H9 (cell line): Measurements from ENCODE around the gene THRB. TPM values are rescaled to one million over a fixed set of nuclear protein-coding genes. Genes with fewer than 3 reads are reported as not detected.

Experiments
- DNase-seq: peaks from one replicate; pipeline ENCODE4 v3.0.0-alpha.2; 2017
- H2AFZ ChIP-seq: one replicate; pipeline ENCODE4 v1.6.1; 2013; ENCODE audit warnings: mild to moderate bottlenecking, low read length, control low read depth, moderate library complexity
- H2AK5ac ChIP-seq: 2 replicates; pipeline ENCODE4 v1.6.1; 2013; ENCODE audit warnings: low read length, control low read depth, mixed read lengths; ENCODE audit not compliant: insufficient read length
- H2BK120ac ChIP-seq: one replicate; pipeline ENCODE4 v1.6.1; 2013; ENCODE audit warnings: low read depth, mild to moderate bottlenecking, low read length, control low read depth, inconsistent platforms; ENCODE audit not compliant: poor library complexity, severe bottlenecking
- H2BK12ac ChIP-seq: 2 replicates; pipeline ENCODE4 v1.6.1; 2013; ENCODE audit warnings: low read length, control low read depth, mixed read lengths, low read depth; ENCODE audit not compliant: insufficient read length
- H2BK15ac ChIP-seq: 2 replicates; pipeline ENCODE4 v1.6.1; 2013; ENCODE audit warnings: low read depth, low read length, control low read depth
- H2BK20ac ChIP-seq: one replicate; pipeline ENCODE4 v1.6.1; 2013; ENCODE audit warnings: low read depth, mild to moderate bottlenecking, low read length, control low read depth, inconsistent platforms; ENCODE audit not compliant: poor library complexity, severe bottlenecking
- H2BK5ac ChIP-seq: 2 replicates; pipeline ENCODE4 v1.6.1; 2013; ENCODE audit warnings: low read length, control low read depth, mixed read lengths; ENCODE audit not compliant: insufficient read length
- H3K14ac ChIP-seq: 2 replicates; pipeline ENCODE4 v1.6.1; 2013; ENCODE audit warnings: low read length, control low read depth; ENCODE audit not compliant: insufficient read depth
- H3K18ac ChIP-seq: 2 replicates; pipeline ENCODE4 v1.6.1; 2013; ENCODE audit warnings: low read depth, mild to moderate bottlenecking, mixed read lengths, low read length, control low read depth; ENCODE audit not compliant: insufficient read length
- H3K23ac ChIP-seq: 2 replicates; pipeline ENCODE4 v1.6.1; 2013; ENCODE audit warnings: low read length, control low read depth, mixed read lengths, low read depth; ENCODE audit not compliant: insufficient read length
- H3K23me2 ChIP-seq: 2 replicates; pipeline ENCODE4 v1.6.1; 2013; ENCODE audit warnings: low read depth, mild to moderate bottlenecking, mixed read lengths, low read length, control low read depth; ENCODE audit not compliant: insufficient read length, poor library complexity, severe bottlenecking
- H3K27ac ChIP-seq: 2 replicates; pipeline ENCODE4 v1.5.1; 2013; ENCODE audit warnings: low read length, control low read depth, mixed read lengths, low read depth; ENCODE audit not compliant: insufficient read length
- H3K27me3 ChIP-seq: 2 replicates; pipeline ENCODE4 v1.6.1; 2013; ENCODE audit warnings: low read length, control low read depth, inconsistent platforms; ENCODE audit not compliant: insufficient read depth
- H3K4ac ChIP-seq: 2 replicates; pipeline ENCODE4 v1.6.1; 2013; ENCODE audit warnings: low read depth, mild to moderate bottlenecking, control low read depth, inconsistent platforms, low read length, moderate library complexity
- H3K4me1 ChIP-seq: 2 replicates; pipeline ENCODE4 v1.6.1; 2013; ENCODE audit warnings: low read length, control low read depth, inconsistent platforms; ENCODE audit not compliant: insufficient read depth
- H3K4me2 ChIP-seq: 2 replicates; pipeline ENCODE4 v1.6.1; 2013; ENCODE audit warnings: low read length, control low read depth, mixed read lengths; ENCODE audit not compliant: insufficient read length, insufficient read depth
- H3K56ac ChIP-seq: 2 replicates; pipeline ENCODE4 v1.6.1; 2013; ENCODE audit warnings: low read depth, mild to moderate bottlenecking, mixed read lengths, low read length, control low read depth; ENCODE audit not compliant: insufficient read length
- H3K79me1 ChIP-seq: 2 replicates; pipeline ENCODE4 v1.6.1; 2013; ENCODE audit warnings: low read depth, mild to moderate bottlenecking, moderate library complexity, low read length, control low read depth, inconsistent platforms; ENCODE audit not compliant: insufficient read depth, poor library complexity, severe bottlenecking
- H3K79me2 ChIP-seq: 2 replicates; pipeline ENCODE4 v1.6.1; 2013; ENCODE audit warnings: low read length, control low read depth, inconsistent platforms; ENCODE audit not compliant: insufficient read depth
- H3K9ac ChIP-seq: 2 replicates; pipeline ENCODE4 v1.6.1; 2013; ENCODE audit warnings: low read length, control low read depth, mixed read lengths; ENCODE audit not compliant: insufficient read length; ENCODE audit errors: extremely low read depth
- H3K9me3 ChIP-seq: one replicate; pipeline ENCODE4 v1.6.1; 2013; ENCODE audit warnings: low read depth, low read length, inconsistent platforms; ENCODE audit not compliant: control insufficient read depth
- H3T11ph ChIP-seq: one replicate; pipeline ENCODE4 v1.6.1; 2013; ENCODE audit warnings: mild to moderate bottlenecking, low read length, control low read depth, inconsistent platforms
- H4K20me1 ChIP-seq: one replicate; pipeline ENCODE4 v1.6.1; 2013; ENCODE audit not compliant: control insufficient read depth, insufficient read length, insufficient read depth
- H4K5ac ChIP-seq: 2 replicates; pipeline ENCODE4 v1.6.1; 2013; ENCODE audit warnings: low read depth, mild to moderate bottlenecking, mixed read lengths, low read length, control low read depth; ENCODE audit not compliant: insufficient read length
- H4K8ac ChIP-seq: replicated peaks from 2 replicates; pipeline ENCODE4 v1.6.1; 2013; ENCODE audit warnings: low read length, control low read depth, mixed read lengths, low read depth; ENCODE audit not compliant: insufficient read length
- H4K91ac ChIP-seq: 2 replicates; pipeline ENCODE4 v1.6.1; 2013; ENCODE audit warnings: low read depth, mild to moderate bottlenecking, moderate library complexity, mixed read lengths, low read length, control low read depth; ENCODE audit not compliant: insufficient read length
- H3K27ac Mint-ChIP-seq, 3 experiments: 2 replicates in 2 of 3; 3 replicates in 1 of 3; pipeline ENCODE4 v1.8.0; 2020 to 2021; ENCODE audit warnings: mixed read lengths in 3 of 3, mild to moderate bottlenecking in 1 of 3, moderate library complexity in 1 of 3
- H3K27me3 Mint-ChIP-seq: 2 replicates; pipeline ENCODE4 v1.8.0; 2021; ENCODE audit warnings: low read depth, mild to moderate bottlenecking, moderate library complexity, mixed read lengths
- H3K36me3 Mint-ChIP-seq, 3 experiments: 2 replicates in 2 of 3; 3 replicates in 1 of 3; pipeline ENCODE4 v1.8.0; 2020 to 2021; ENCODE audit warnings: low read depth in 3 of 3, mixed read lengths in 3 of 3; ENCODE audit not compliant: insufficient read depth in 1 of 3
- H3K4me1 Mint-ChIP-seq, 2 experiments: 2 replicates each; pipeline ENCODE4 v1.8.0; 2020; ENCODE audit warnings: mixed read lengths in 2 of 2
- H3K4me3 Mint-ChIP-seq, 2 experiments: 2 replicates in 1 of 2; 3 replicates in 1 of 2; pipeline ENCODE4 v1.8.0; 2020 to 2021; ENCODE audit warnings: mild to moderate bottlenecking in 2 of 2, mixed read lengths in 2 of 2, moderate library complexity in 1 of 2
- H3K9me3 Mint-ChIP-seq, 2 experiments: 2 replicates in 1 of 2; 3 replicates in 1 of 2; pipeline ENCODE4 v1.8.0; 2020; ENCODE audit warnings: mild to moderate bottlenecking in 2 of 2, mixed read lengths in 2 of 2, moderate library complexity in 1 of 2
- WGBS: extraction: QIAGEN DNeasy Blood & Tissue Kit; methylation state at CpG from one replicate; pipeline ENCODE4 v1.1.7; 2013; ENCODE audit warnings: missing lambda C conversion rate, low lambda C conversion rate, mixed read lengths; ENCODE audit not compliant: insufficient read length; ENCODE audit errors: extremely low coverage; 5-methylcytosine and 5-hydroxymethylcytosine counted together
- total RNA-seq: library from RNA; stranded (reverse); gene quantifications from 2 replicates; pipeline ENCODE4 v1.2.1, GENCODE V29; 2021
- TF ChIP-seq, protein P1 (sequence below): fragments of 200-600 bp; sonication (generic); conservative IDR thresholded peaks from 3 replicates; pipeline ENCODE4 v1.8.0; 2021; ENCODE audit warnings: antibody characterized with exemption, mild to moderate bottlenecking

Gene THRB
- total RNA-seq, 1 experiment from 2014 or later, result 8.6 TPM

DNA sequence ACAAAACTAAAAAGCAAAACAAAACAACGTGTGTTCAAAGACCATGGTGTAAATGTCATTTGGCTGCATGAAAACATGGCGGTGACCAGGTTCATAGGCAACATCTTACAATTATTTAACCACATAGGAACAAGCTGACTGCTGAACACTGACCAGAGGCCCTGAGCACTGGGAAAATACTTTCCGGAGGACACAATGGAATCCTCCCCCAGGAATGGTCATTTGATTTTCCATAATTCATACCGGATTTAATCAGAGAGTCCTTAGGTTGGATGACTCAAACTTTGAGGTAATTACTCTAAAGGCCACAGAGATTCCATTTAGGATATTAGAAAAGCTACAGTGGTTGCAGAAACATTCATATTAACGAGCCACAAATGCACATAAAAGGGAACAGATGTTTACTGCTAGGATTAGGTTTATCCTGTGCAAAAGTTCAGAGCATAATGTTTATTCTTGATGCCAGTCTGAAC is 294.8 kb downstream of the THRB start:
- H2AK5ac ChIP-seq, result no peak overlapping the region
- H3K79me1 ChIP-seq, result no peaks in the 10 kb centered on the region
- H4K5ac ChIP-seq, result no peak overlapping the region
- H2BK20ac ChIP-seq, result no peak overlapping the region
- peaks cover 0 to 2% of the 10 kb centered on the region in 2 experiments; a peak in 2 of 4 replicates for H3K4me1 Mint-ChIP-seq
- no peak overlapping the region for H2BK15ac ChIP-seq
- H3K9me3 Mint-ChIP-seq, result peaks cover 25 to 26% of the 10 kb centered on the region in 2 experiments
- H3K27me3 ChIP-seq, result no peaks in the 10 kb centered on the region
- H3K4me3 Mint-ChIP-seq, result no peak overlapping the region
- H3T11ph ChIP-seq, result no peak overlapping the region
- no peak overlapping the region for H2BK120ac ChIP-seq
- peaks cover 2% of the 10 kb centered on the region; the same call in 1 of the 2 replicates for H3K27me3 Mint-ChIP-seq
- no peak for DNase-seq
- no peak overlapping the region for H2BK5ac ChIP-seq
- H3K14ac ChIP-seq, result no peak overlapping the region
- H2AFZ ChIP-seq, result no peak overlapping the region
- no CpG with 5 or more reads among the region's 5 CpGs for WGBS
- H4K20me1 ChIP-seq, result no peaks in the 10 kb centered on the region
- H4K8ac ChIP-seq, result no peak overlapping the region
- H3K9ac ChIP-seq, result no peak overlapping the region
- TF ChIP-seq, protein P1, sequence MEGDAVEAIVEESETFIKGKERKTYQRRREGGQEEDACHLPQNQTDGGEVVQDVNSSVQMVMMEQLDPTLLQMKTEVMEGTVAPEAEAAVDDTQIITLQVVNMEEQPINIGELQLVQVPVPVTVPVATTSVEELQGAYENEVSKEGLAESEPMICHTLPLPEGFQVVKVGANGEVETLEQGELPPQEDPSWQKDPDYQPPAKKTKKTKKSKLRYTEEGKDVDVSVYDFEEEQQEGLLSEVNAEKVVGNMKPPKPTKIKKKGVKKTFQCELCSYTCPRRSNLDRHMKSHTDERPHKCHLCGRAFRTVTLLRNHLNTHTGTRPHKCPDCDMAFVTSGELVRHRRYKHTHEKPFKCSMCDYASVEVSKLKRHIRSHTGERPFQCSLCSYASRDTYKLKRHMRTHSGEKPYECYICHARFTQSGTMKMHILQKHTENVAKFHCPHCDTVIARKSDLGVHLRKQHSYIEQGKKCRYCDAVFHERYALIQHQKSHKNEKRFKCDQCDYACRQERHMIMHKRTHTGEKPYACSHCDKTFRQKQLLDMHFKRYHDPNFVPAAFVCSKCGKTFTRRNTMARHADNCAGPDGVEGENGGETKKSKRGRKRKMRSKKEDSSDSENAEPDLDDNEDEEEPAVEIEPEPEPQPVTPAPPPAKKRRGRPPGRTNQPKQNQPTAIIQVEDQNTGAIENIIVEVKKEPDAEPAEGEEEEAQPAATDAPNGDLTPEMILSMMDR, result no peak
- H3K4me2 ChIP-seq, result no peak overlapping the region
- no peak overlapping the region for H3K4ac ChIP-seq
- H3K23me2 ChIP-seq, result no peaks in the 10 kb centered on the region
- H3K36me3 Mint-ChIP-seq, result peaks cover 2 to 28% (median 15%) of the 10 kb centered on the region in 3 experiments
- no peak overlapping the region for H4K91ac ChIP-seq
- H3K27ac ChIP-seq, result no peak overlapping the region
- no peaks in the 10 kb centered on the region for H3K79me2 ChIP-seq
- no peak overlapping the region for H3K56ac ChIP-seq
- H2BK12ac ChIP-seq, result no peak overlapping the region
- no peak overlapping the region for H3K23ac ChIP-seq
- no peak overlapping the region for H3K27ac Mint-ChIP-seq
- H3K4me1 ChIP-seq, result no peaks in the 10 kb centered on the region
- no peak overlapping the region for H3K18ac ChIP-seq
- H3K9me3 ChIP-seq, result no peaks in the 10 kb centered on the region
